Measurements from ENCODE around the gene PARN.
"Not testable (repeated sequence)": the region's sequence is repeated elsewhere in the genome, so short reads cannot be mapped to it uniquely, and the experiment has no call there.

The PARN gene

DNA sequence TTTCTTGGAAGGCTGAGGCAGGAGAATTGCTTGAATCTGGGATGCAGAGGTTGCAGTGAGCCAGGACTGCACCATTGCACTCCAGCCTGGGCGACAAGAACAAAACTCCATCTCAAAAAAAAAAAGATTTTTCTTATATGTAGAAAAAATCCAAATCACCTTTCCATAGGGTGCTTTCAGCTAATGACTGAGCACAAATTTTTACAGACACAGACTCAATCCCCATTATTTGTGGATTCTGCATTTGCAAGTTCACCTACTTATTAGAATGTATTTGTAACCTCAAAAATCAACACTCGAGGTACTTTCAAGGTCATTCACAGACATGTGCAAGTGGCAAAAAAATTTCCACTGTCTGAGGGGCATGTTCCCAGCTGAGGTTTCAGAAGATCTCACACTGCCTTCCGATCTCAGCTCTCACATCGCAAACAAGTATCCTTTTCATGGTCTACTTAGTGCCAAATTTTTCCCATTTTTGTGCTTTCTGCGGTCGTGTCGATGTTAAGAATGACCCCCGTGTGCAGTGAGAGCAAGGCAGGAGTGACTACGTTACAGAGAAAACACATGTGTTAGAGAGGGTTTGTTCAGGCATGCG is 234.3 kb downstream of the PARN start:
- not testable (repeated sequence) for DNase-seq

DNA sequence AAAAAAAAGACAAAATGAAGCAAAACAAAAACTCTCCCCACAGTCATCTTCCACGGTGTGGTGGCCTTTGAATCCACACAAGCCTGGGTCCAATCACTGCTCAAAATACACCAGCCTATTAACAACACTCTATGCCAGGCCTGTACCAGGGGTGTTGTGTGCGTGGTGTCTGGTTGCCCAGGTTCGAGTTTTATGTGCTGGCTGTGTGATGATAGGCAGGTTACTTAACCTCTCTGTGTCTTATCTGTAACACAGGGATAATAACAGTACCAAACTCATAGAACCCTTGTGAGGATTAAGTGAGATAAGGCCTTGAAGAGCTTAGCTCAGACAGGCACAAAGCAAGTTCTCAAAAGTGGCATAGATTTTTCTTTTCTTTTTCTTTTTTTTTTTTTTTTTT is 235.2 kb downstream of the PARN start:
- no peak for DNase-seq

DNA sequence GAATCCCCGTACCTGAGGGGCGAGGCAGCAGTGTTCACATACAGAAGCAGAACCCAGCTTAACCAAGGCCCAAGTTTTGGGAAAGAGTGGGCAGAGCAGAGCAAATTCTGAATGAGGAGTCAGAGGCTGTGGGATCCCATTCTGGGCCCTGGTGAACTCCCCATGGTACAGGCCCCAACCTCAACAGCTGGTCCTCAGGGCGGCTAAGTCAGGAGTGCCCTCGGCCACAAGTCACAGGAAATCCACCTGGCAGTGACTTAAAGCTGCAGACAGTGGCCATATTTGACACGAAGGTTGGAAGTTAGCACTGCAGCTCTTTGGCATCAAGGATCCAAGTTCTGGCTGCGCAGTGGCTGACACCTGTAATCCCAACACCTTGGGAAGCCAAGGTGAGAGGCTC is 237.1 kb downstream of the PARN start:
- DNase-seq: no peak

DNA sequence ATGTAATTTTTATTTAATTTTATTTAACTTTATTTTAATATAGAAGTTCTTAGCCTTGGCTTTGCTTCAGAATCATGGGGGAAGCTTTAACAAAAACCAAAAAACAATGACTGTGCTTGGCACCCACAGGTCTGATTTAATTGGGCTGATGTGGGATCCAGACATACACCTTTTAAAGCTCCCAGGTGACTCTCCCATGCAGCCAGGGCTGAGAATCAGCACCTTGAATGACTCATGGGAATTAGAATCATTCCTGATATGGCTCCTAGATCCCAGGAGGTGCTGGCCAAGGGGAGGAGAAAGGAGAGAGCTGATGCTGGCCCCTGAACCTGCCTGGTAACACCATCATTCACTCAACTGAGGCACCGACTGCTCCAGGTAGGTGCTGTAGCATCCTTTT is 240.7 kb downstream of the PARN start:
- no peak for DNase-seq

DNA sequence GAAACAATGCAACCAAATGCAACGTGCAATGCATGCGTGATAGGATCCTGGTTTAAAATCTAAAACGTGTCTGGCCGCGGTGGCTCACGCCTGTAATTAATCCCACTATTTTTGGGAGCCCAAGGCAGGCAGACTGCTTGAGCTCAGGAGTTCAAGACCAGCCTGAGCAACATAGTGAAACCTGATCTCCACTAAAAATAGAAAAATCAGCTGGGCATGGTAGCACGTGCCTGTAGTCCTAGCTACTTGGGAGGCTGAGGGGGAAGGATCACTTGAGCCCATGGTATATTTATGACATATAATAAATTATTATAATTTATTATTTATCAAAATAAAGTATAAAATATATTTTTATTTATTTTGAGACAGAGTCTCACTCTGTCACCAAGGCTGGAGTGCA is 241.8 kb downstream of the PARN start:
- DNase-seq: no peak

DNA sequence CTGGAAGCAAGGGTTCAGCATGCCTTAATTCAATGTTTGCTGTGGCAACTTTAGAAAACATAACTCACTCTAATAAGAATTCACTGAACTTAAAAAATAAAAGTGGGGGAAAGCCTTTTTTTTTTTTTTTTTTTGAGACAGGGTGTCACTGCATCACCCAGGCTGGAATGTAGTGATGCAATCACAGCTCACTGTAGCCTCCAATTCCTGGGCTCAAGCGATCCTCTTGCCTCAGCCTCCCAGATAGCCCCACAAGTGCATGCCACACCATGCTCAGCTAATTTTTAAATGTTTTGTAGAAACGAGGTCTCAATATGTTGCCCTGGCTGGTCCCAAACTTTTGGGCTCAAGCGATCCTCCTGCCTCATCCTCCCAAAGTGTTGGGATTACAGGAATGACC is 243.9 kb downstream of the PARN start:
- DNase-seq: no peak

All from NCI-H226 (cell line).